A673 (cell line): ENCODE data around the gene H1-8.
"Not testable (repeated sequence)": the region's sequence is repeated elsewhere in the genome, so short reads cannot be mapped to it uniquely, and the experiment has no call there.

Source experiments
- EZH2 ChIP-seq: fragments of 200-600 bp; sonication (generic); IDR thresholded peaks from 2 replicates; pipeline ENCODE4 v1.6.1; 2017; ENCODE audit warnings: borderline replicate concordance, low read depth, mild to moderate bottlenecking, mixed read lengths, antibody characterized with exemption, low read length; ENCODE audit not compliant: poor library complexity, severe bottlenecking
- TF ChIP-seq, protein P1 (sequence below): fragments of 300-800, 200-600 bp; sonication (generic); conservative IDR thresholded peaks from 2 replicates; pipeline ENCODE4 v1.5.1; 2017; ENCODE audit warnings: low read depth, mild to moderate bottlenecking, antibody characterized with exemption, low read length, moderate library complexity, mixed read lengths

DNA sequence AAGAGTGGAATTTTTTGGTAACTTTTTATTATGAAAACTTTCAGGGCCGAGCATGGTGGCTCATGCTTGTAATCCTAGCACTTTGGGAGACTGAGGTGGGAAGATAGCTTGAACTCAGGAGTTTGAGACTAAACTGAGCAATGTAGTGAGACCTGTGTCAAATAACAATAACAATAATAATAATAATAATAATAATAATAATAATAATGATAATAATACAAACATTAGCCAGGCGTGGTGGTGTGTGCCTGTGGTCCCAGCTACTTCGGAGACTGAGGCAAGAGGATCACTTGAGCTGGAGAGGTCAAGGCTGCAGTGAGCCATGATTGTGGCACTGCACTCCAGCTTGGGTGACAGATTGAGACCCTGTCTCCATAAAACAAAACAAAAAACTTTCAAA lies 3.0 kb downstream of the H1-8 start:
- TF ChIP-seq, protein P1, sequence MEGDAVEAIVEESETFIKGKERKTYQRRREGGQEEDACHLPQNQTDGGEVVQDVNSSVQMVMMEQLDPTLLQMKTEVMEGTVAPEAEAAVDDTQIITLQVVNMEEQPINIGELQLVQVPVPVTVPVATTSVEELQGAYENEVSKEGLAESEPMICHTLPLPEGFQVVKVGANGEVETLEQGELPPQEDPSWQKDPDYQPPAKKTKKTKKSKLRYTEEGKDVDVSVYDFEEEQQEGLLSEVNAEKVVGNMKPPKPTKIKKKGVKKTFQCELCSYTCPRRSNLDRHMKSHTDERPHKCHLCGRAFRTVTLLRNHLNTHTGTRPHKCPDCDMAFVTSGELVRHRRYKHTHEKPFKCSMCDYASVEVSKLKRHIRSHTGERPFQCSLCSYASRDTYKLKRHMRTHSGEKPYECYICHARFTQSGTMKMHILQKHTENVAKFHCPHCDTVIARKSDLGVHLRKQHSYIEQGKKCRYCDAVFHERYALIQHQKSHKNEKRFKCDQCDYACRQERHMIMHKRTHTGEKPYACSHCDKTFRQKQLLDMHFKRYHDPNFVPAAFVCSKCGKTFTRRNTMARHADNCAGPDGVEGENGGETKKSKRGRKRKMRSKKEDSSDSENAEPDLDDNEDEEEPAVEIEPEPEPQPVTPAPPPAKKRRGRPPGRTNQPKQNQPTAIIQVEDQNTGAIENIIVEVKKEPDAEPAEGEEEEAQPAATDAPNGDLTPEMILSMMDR = not testable (repeated sequence)
- not testable (repeated sequence) for TF ChIP-seq EZH2
